CD14-positive monocyte (primary cell): ENCODE results near the gene ZNF79. TPM values are rescaled to one million over a fixed set of nuclear protein-coding genes. Genes with fewer than 3 reads are reported as not detected.

ENCODE experiments used
- DNase-seq, 3 donors: peaks; one replicate each; pipeline ENCODE4 v3.0.0-alpha.2; 2011 to 2022
- H2AFZ ChIP-seq: 2 replicates; pipeline ENCODE4 v1.6.0; 2012; ENCODE audit warnings: mild to moderate bottlenecking, low read depth, low read length, inconsistent platforms; ENCODE audit not compliant: insufficient read depth, poor library complexity, severe bottlenecking
- H3K27ac ChIP-seq, 2 donors: 1 replicate in 1 of 2; 2 replicates in 1 of 2; pipeline ENCODE4 v1.5.1; 2012 to 2013; ENCODE audit warnings: low read length in 2 of 2, control low read depth in 1 of 2, inconsistent platforms in 1 of 2, low read depth in 1 of 2, mild to moderate bottlenecking in 1 of 2
- H3K27me3 ChIP-seq, 2 donors: one replicate each; pipeline versions ENCODE4 v1.6.0 to v1.6.1; 2011 to 2013; ENCODE audit warnings: low read length in 2 of 2; ENCODE audit not compliant: control insufficient read depth in 2 of 2, insufficient read depth in 2 of 2
- H3K36me3 ChIP-seq, 2 donors: replicated peaks in 1 of 2; 1 replicate in 1 of 2; 2 replicates in 1 of 2; pipeline versions ENCODE4 v1.5.1 to v1.6.1; 2012 to 2013; ENCODE audit warnings: low read length in 2 of 2, control low read depth in 1 of 2, inconsistent platforms in 1 of 2, mild to moderate bottlenecking in 1 of 2; ENCODE audit not compliant: insufficient read depth in 2 of 2, control insufficient read depth in 1 of 2
- H3K4me1 ChIP-seq, 2 donors: 1 replicate in 1 of 2; 2 replicates in 1 of 2; pipeline versions ENCODE4 v1.5.1 to v1.6.1; 2012 to 2013; ENCODE audit warnings: low read length in 2 of 2, control low read depth in 1 of 2, inconsistent platforms in 1 of 2, mild to moderate bottlenecking in 1 of 2, moderate library complexity in 1 of 2; ENCODE audit not compliant: insufficient read depth in 2 of 2, control insufficient read depth in 1 of 2
- H3K4me2 ChIP-seq: replicated peaks from 2 replicates; pipeline ENCODE3; 2012; ENCODE audit warnings: low read length, moderate library complexity, mild to moderate bottlenecking; ENCODE audit not compliant: poor library complexity, severe bottlenecking; ENCODE audit errors: extremely low read depth
- H3K4me3 ChIP-seq, 3 experiments: fragments of 200-600 bp in 1 of 3; sonication (generic) in 1 of 3; replicated peaks in 1 of 3; 1 replicate in 2 of 3; 2 replicates in 1 of 3; pipeline ENCODE4 v1.5.1; 2011 to 2013; ENCODE audit warnings: low read length in 3 of 3, mild to moderate bottlenecking in 3 of 3, control low read depth in 2 of 3, low read depth in 2 of 3, inconsistent platforms in 1 of 3, moderate library complexity in 1 of 3
- H3K79me2 ChIP-seq: 2 replicates; pipeline ENCODE4 v1.6.0; 2012; ENCODE audit warnings: mild to moderate bottlenecking, control low read depth, inconsistent platforms, low read length, moderate library complexity; ENCODE audit not compliant: insufficient read depth
- H3K9ac ChIP-seq: 2 replicates; pipeline ENCODE4 v1.6.0; 2017; ENCODE audit warnings: low read length, mild to moderate bottlenecking; ENCODE audit not compliant: insufficient read depth, poor library complexity, severe bottlenecking
- H3K9me3 ChIP-seq, 2 donors: replicated peaks in 1 of 2; 1 replicate in 1 of 2; 2 replicates in 1 of 2; pipeline versions ENCODE4 v1.5.1 to v1.6.1; 2012 to 2013; ENCODE audit warnings: low read length in 2 of 2, control low read depth in 1 of 2; ENCODE audit not compliant: control insufficient read depth in 1 of 2, insufficient read depth in 1 of 2
- H4K20me1 ChIP-seq: 2 replicates; pipeline ENCODE4 v1.6.0; 2012; ENCODE audit warnings: mild to moderate bottlenecking, low read length, control low read depth, moderate library complexity; ENCODE audit not compliant: insufficient read depth
- H3K27ac Mint-ChIP-seq, 7 donors: one replicate each; pipeline ENCODE4 v1.8.0; 2020; ENCODE audit warnings: mild to moderate bottlenecking in 7 of 7, mixed read lengths in 7 of 7, moderate library complexity in 6 of 7, inconsistent platforms in 2 of 7
- H3K27me3 Mint-ChIP-seq, 3 donors: one replicate each; pipeline ENCODE4 v1.8.0; 2021 to 2022; ENCODE audit warnings: low read depth in 3 of 3, mild to moderate bottlenecking in 3 of 3, mixed read lengths in 3 of 3, moderate library complexity in 3 of 3, inconsistent platforms in 1 of 3
- H3K36me3 Mint-ChIP-seq, 2 donors: one replicate each; pipeline ENCODE4 v1.8.0; 2020; ENCODE audit warnings: mixed read lengths in 2 of 2, inconsistent platforms in 1 of 2, mild to moderate bottlenecking in 1 of 2
- H3K4me1 Mint-ChIP-seq: one replicate; pipeline ENCODE4 v1.8.0; 2020; ENCODE audit warnings: mild to moderate bottlenecking, mixed read lengths
- H3K4me3 Mint-ChIP-seq, 2 donors: one replicate each; pipeline ENCODE4 v1.8.0; 2020; ENCODE audit warnings: mild to moderate bottlenecking in 2 of 2, mixed read lengths in 2 of 2, moderate library complexity in 1 of 2
- H3K9me3 Mint-ChIP-seq, 7 donors: one replicate each; pipeline ENCODE4 v1.8.0; 2020 to 2022; ENCODE audit warnings: mixed read lengths in 7 of 7, mild to moderate bottlenecking in 6 of 7, moderate library complexity in 6 of 7, inconsistent platforms in 2 of 7
- WGBS: methylation state at CpG from one replicate; pipeline ENCODE4 v1.1.5; 2013; ENCODE audit warnings: missing lambda C conversion rate; ENCODE audit not compliant: insufficient coverage; 5-methylcytosine and 5-hydroxymethylcytosine counted together
- intact Hi-C, 2 donors: fragments of 100-400 bp; cut with micrococcal nuclease; formaldehyde crosslinking; loops; one replicate each; pipeline versions ENCODE4 v1.15.0 to v1.15.1; 2023
- polyA plus RNA-seq, 3 donors: library from polyadenylated mRNA; depleted of rRNA in 1 of 3; unstranded in 2 of 3; stranded (reverse) in 1 of 3; fragments of 300-500 nt in 2 of 3; fragments of >200 nt in 1 of 3; fragmentation: Illumina TruSeq in 2 of 3; gene quantifications; 1 replicate in 2 of 3; 2 replicates in 1 of 3; pipeline ENCODE4 v1.2.3, GENCODE V29; 2012 to 2021
- TF ChIP-seq, protein P1 (sequence below): fragments of 200-600 bp; IDR thresholded peaks from one replicate; pipeline ENCODE4 v1.8.0; 2022; ENCODE audit warnings: antibody characterized with exemption, mild to moderate bottlenecking

Gene ZNF79
- polyA plus RNA-seq, 3 donors = 1.4 to 3.3 (median 2.0) TPM

DNA sequence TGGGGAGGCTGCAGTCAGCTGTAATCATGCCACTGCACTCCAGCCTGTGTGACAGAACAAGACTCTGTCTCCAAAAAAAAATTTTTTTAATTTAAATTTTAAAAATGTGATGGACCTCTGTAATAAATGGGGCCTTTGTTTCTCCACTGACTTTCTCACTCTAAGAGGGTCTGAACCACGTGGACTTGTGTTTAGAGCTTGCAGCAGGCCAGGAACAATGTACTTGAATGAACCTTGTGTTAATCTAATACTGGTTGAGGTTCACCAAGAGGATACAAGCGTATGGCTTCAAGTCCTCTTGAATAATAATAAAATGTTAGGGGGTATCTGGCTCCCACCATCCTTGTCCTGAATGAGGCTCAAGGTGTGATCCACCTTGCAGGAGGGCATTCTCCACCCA lies 41.6 kb upstream of the ZNF79 start:
- no peaks in the 10 kb centered on the region for H3K4me1 Mint-ChIP-seq
- Histone ChIP-seq H2AFZ (no peak overlapping the region), H3K36me3 (no peaks in the 10 kb centered on the region), H3K4me2 (no peak overlapping the region), H3K9me3 (peaks cover 2 to 10% of the 10 kb centered on the region in 2 donors), H3K4me1 (no peaks in the 10 kb centered on the region), H3K9ac (no peak overlapping the region), H4K20me1 (no peaks in the 10 kb centered on the region), H3K79me2 (no peaks in the 10 kb centered on the region), H3K27me3 (no peaks in the 10 kb centered on the region), H3K27ac (no peak overlapping the region), H3K4me3 (no peak overlapping the region)
- DNase-seq = no peak
- peaks cover 2 to 22% (median 13%) of the 10 kb centered on the region in 7 donors for H3K9me3 Mint-ChIP-seq
- H3K4me3 Mint-ChIP-seq = no peak overlapping the region
- H3K36me3 Mint-ChIP-seq = no peaks in the 10 kb centered on the region
- no peak overlapping the region for H3K27ac Mint-ChIP-seq
- H3K27me3 Mint-ChIP-seq = peaks cover 9 to 22% (median 9%) of the 10 kb centered on the region in 3 donors
- intact Hi-C loops = no loop called here
- 100% methylated on average over 1 of the region's 2 CpGs for WGBS
- TF ChIP-seq, protein P1, sequence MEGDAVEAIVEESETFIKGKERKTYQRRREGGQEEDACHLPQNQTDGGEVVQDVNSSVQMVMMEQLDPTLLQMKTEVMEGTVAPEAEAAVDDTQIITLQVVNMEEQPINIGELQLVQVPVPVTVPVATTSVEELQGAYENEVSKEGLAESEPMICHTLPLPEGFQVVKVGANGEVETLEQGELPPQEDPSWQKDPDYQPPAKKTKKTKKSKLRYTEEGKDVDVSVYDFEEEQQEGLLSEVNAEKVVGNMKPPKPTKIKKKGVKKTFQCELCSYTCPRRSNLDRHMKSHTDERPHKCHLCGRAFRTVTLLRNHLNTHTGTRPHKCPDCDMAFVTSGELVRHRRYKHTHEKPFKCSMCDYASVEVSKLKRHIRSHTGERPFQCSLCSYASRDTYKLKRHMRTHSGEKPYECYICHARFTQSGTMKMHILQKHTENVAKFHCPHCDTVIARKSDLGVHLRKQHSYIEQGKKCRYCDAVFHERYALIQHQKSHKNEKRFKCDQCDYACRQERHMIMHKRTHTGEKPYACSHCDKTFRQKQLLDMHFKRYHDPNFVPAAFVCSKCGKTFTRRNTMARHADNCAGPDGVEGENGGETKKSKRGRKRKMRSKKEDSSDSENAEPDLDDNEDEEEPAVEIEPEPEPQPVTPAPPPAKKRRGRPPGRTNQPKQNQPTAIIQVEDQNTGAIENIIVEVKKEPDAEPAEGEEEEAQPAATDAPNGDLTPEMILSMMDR = no peak

DNA sequence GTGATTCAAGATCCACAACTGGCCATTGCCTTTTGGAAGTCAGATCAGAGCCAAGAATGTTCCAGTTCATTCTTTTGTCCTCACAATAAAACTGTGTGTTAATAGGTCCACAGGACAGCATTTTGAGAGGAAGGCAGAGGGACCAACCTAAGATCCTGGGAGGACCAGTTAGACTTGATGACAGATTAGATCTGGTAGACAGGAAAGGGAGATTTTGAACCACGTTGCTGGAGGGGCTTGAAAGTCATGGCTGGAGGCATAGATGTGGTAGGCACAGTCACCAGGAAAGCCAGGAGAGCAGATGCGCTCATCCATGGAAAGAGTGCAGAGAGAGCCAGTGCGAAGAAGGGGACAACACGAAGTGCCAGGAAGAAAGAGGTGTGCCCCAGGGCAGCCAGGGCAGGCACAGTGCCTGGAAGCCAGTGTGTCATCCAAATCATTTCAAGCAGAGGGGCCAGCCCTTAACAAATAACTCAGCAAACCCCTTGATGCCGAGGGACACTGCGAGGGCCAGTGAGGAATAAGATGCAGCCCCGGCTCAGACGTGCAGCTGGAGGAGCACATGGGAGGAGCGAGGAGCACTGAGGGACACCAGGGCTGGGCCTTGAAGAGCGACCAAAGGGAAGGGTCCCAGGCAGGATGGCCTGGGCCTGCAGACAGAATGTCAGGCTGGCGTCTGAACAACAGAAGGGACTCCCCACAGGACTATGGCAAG lies 40.0 kb upstream of the ZNF79 start:
- H3K4me1 Mint-ChIP-seq = peaks cover 15% of the 10 kb centered on the region
- H3K4me3 ChIP-seq = no peak overlapping the region
- no peaks in the 10 kb centered on the region for H3K36me3 Mint-ChIP-seq
- no peak for DNase-seq
- no peak overlapping the region for H3K27ac ChIP-seq
- peaks cover 9 to 18% (median 10%) of the 10 kb centered on the region in 3 donors for H3K27me3 Mint-ChIP-seq
- H3K36me3 ChIP-seq = no peaks in the 10 kb centered on the region
- H2AFZ ChIP-seq = no peak overlapping the region
- no peaks in the 10 kb centered on the region for H4K20me1 ChIP-seq
- peaks cover 14 to 15% of the 10 kb centered on the region in 2 donors for H3K4me1 ChIP-seq
- 88% methylated on average over 9 of the region's 11 CpGs for WGBS
- no peaks in the 10 kb centered on the region for H3K27me3 ChIP-seq
- H3K9me3 Mint-ChIP-seq = peaks cover 0 to 8% (median 4%) of the 10 kb centered on the region in 7 donors
- H3K9me3 ChIP-seq = peaks cover 0 to 5% of the 10 kb centered on the region in 2 donors
- intact Hi-C loops = no loop called here
- H3K27ac Mint-ChIP-seq = no peak overlapping the region
- no peak overlapping the region for H3K4me2 ChIP-seq
- H3K4me3 Mint-ChIP-seq = no peak overlapping the region
- TF ChIP-seq, protein P1 = no peak
- no peak overlapping the region for H3K9ac ChIP-seq
- H3K79me2 ChIP-seq = no peaks in the 10 kb centered on the region
